ENCODE results near the gene GLRA1. TPM values are rescaled to one million over a fixed set of nuclear protein-coding genes. Genes with fewer than 3 reads are reported as not detected.
A peak's percentile ranks its signal among the peaks of the same experiment; 100 is the strongest.

GLRA1 gene
- total RNA-seq, 1 experiment from 2014 or later, result not detected

DNA sequence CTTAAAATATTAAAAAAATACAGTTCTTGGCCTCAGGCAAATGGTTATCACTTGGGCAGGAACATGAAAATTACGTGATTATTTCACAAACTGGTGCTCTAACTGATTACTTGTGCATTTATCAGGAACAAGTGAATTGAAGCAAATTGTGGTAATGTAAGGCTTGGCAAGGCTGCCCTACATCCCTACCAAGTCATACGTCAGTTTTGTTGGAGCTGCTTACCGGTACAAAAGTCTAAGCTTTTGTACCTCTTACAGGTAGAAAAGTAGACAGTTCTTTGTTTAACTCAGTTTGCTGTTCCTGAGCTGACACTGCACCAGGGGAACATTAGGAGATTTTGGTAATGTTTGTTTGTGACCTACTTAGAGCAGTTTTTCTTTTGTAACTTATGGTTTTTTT is 150.7 kb downstream of the GLRA1 start:
- no peaks in the 10 kb centered on the region for H3K36me3 Mint-ChIP-seq (ENCODE audit: insufficient read depth, unreplicated experiment)
- no TSS peak for BruUV-seq (replicated peaks)

DNA sequence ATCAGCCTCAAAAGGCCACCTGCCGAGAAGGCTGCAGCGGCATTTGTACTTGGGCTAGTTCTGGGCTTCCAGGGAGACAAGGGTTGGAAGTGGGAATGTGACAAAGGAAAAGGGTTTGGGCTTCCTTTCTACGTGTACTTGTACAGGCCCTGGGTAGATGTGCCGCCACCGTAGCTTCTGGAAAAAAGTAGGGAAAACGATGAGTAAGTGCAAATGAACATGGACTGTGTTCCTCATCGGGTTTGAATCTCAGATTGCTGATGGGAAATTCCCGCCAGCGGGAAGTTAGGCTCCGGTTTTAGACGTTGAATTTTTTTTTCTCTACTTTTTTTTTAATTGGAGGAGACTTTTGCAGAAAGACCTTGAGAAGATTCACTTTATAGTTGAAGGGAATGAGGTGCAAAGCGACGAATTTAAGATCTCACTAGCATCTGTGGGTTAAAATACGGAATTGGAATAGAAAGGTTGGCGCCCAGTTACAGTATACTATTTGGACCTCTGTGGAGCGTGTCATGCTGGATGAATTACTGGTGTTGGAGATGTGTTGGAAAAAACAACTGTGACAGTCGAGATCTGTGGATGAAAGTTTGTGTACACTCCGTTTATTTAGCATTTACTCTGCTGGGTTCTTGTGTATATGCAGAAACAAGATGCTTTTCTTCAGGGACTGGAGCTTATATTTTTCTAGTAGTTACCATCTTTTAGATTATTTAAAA is 151.6 kb downstream of the GLRA1 start:
- intact Hi-C loops (cut with micrococcal nuclease; ENCODE audit: unreplicated experiment), result loop anchor here (10.0 kb wide), 1 partner anchor 328 kb away; the partner anchor contains the start of gene SLC36A1
- H3K4me3 Mint-ChIP-seq (ENCODE audit: low read depth, unreplicated experiment), result no peak overlapping the region
- TF ChIP-seq, protein P1, sequence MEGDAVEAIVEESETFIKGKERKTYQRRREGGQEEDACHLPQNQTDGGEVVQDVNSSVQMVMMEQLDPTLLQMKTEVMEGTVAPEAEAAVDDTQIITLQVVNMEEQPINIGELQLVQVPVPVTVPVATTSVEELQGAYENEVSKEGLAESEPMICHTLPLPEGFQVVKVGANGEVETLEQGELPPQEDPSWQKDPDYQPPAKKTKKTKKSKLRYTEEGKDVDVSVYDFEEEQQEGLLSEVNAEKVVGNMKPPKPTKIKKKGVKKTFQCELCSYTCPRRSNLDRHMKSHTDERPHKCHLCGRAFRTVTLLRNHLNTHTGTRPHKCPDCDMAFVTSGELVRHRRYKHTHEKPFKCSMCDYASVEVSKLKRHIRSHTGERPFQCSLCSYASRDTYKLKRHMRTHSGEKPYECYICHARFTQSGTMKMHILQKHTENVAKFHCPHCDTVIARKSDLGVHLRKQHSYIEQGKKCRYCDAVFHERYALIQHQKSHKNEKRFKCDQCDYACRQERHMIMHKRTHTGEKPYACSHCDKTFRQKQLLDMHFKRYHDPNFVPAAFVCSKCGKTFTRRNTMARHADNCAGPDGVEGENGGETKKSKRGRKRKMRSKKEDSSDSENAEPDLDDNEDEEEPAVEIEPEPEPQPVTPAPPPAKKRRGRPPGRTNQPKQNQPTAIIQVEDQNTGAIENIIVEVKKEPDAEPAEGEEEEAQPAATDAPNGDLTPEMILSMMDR (IDR thresholded peaks at IDR 0.05; ENCODE audit: unreplicated experiment), result no peak
- H3K4me1 Mint-ChIP-seq (ENCODE audit: low read depth, unreplicated experiment), result peaks cover 30% of the 10 kb centered on the region
- peak; percentile 25 for DNase-seq
- no peaks in the 10 kb centered on the region for H3K36me3 Mint-ChIP-seq (ENCODE audit: insufficient read depth, unreplicated experiment)
- TSS peak; percentile 36 for BruUV-seq (replicated peaks)
- no peaks in the 10 kb centered on the region for H3K9me3 Mint-ChIP-seq (ENCODE audit: low read depth, unreplicated experiment)
- H3K27me3 Mint-ChIP-seq (ENCODE audit: unreplicated experiment), result no peaks in the 10 kb centered on the region
- CTCF ChIA-PET, result interaction anchor here (0.8 kb wide), 1 partner anchor 728 kb away, joined by 3 read pairs; no protein-coding TSS in a partner anchor
- no peak overlapping the region for H3K27ac Mint-ChIP-seq (ENCODE audit: unreplicated experiment)

More for the DNA sequence above, 150.7 kb downstream of the GLRA1 start:
- Mint-ChIP-seq H3K27me3 (ENCODE audit: unreplicated experiment) (no peaks in the 10 kb centered on the region), H3K4me1 (ENCODE audit: low read depth, unreplicated experiment) (peaks cover 37% of the 10 kb centered on the region), H3K27ac (ENCODE audit: unreplicated experiment) (no peak overlapping the region), H3K9me3 (ENCODE audit: low read depth, unreplicated experiment) (no peaks in the 10 kb centered on the region), H3K4me3 (ENCODE audit: low read depth, unreplicated experiment) (no peak overlapping the region)
- DNase-seq, result no peak
- TF ChIP-seq, protein P1 (IDR thresholded peaks at IDR 0.05; ENCODE audit: unreplicated experiment), result no peak
- intact Hi-C loops (cut with micrococcal nuclease; ENCODE audit: unreplicated experiment), result loop anchor here (1.0 to 10.0 kb wide), 2 partner anchors 8 to 329 kb away; partner anchors contain the start of gene SLC36A1
- CTCF ChIA-PET, result interaction anchor here (0.7 kb wide), 1 partner anchor 39 kb away, joined by 3 read pairs; no protein-coding TSS in a partner anchor

Other genes starting within 250 kb of the GLRA1 start
- gene SPARC, start 237.9 kb downstream of the GLRA1 start, total RNA-seq (2022), result not detected in 2 replicates
- 204 and 239 TPM in 2 replicates for gene ATOX1, start 166.2 kb downstream of the GLRA1 start, total RNA-seq (2022)
- 356 and 393 TPM in 2 replicates for gene G3BP1, start 152.9 kb downstream of the GLRA1 start, total RNA-seq (2022)

Measured in Calu3 (cell line).